ENCODE measurements around the gene AGK. TPM values are rescaled to one million over a fixed set of nuclear protein-coding genes. Genes with fewer than 3 reads are reported as not detected.

Gene AGK
- total RNA-seq, 6 experiments from 2014 or later: 14.7 to 18.0 (median 16.1) TPM

- no peaks in the 10 kb centered on the region for H3K9me3 Mint-ChIP-seq
- no peaks in the 10 kb centered on the region for H3K27me3 Mint-ChIP-seq (ENCODE audit: insufficient read depth)
- H3K36me3 Mint-ChIP-seq (ENCODE audit: low read depth): no peaks in the 10 kb centered on the region; the same call in 1 of the 2 replicates
- peak; percentile 47 for DNase-seq
- H3K27ac Mint-ChIP-seq: no peak overlapping the region
- TF ChIP-seq CTCF (IDR thresholded peaks at IDR 0.05): peak; percentile 80
- no peak overlapping the region for H3K4me3 Mint-ChIP-seq
- H3K4me1 Mint-ChIP-seq (ENCODE audit: low read depth): peaks cover 6% of the 10 kb centered on the region
These were observed 103.3 kb downstream of the AGK start for GRCh38 chr7:141654551-141654950.

- H3K9me3 Mint-ChIP-seq: no peaks in the 10 kb centered on the region
These were observed 108.3 kb downstream of the AGK start for GRCh38 chr7:141659501-141659900.

DNA sequence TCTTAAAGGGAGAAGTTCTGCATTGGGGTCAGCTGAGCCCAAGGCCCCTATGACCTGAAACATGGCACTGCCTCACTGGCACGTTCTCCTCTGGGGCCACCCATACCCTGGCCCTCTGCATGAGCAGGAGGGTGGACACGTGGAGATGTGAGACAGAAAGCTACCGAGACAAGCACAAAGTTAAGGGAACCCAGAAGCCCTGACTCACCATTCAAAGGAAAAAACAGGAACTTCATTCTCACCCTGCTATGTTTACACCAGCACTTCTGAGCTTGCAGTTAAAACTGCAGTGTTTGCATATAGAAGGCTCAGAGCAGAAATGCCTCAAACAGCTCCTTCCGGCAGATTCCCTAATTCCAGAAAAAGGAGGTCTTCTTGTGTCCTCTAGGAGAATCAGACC is 109.0 kb downstream of the AGK start:
- no peak for DNase-seq
- Mint-ChIP-seq H3K36me3 (ENCODE audit: low read depth) (0 out of 2 replicates have a peak, but pooled peaks cover 4% of the 10 kb centered on the region), H3K4me1 (ENCODE audit: low read depth) (no peaks in the 10 kb centered on the region), H3K27ac (no peak overlapping the region), H3K4me3 (no peak overlapping the region), H3K27me3 (ENCODE audit: insufficient read depth) (no peaks in the 10 kb centered on the region), H3K9me3 (no peaks in the 10 kb centered on the region)
- no peak for TF ChIP-seq CTCF (IDR thresholded peaks at IDR 0.05)

More at GRCh38 chr7:141659501-141659900, 108.3 kb downstream of the AGK start:
- no peak overlapping the region for H3K4me3 Mint-ChIP-seq
- no peaks in the 10 kb centered on the region for H3K27me3 Mint-ChIP-seq (ENCODE audit: insufficient read depth)
- H3K4me1 Mint-ChIP-seq (ENCODE audit: low read depth): no peaks in the 10 kb centered on the region
- H3K27ac Mint-ChIP-seq: no peak overlapping the region
- no peak for TF ChIP-seq CTCF (IDR thresholded peaks at IDR 0.05)
- DNase-seq: no peak
- 0 out of 2 replicates have a peak, but pooled peaks cover 4% of the 10 kb centered on the region for H3K36me3 Mint-ChIP-seq (ENCODE audit: low read depth)

- H3K27me3 Mint-ChIP-seq (ENCODE audit: insufficient read depth): no peaks in the 10 kb centered on the region
- no peaks in the 10 kb centered on the region for H3K9me3 Mint-ChIP-seq
- 0 out of 2 replicates have a peak, but pooled peaks cover 4% of the 10 kb centered on the region for H3K36me3 Mint-ChIP-seq (ENCODE audit: low read depth)
- no peak for DNase-seq
- no peak overlapping the region for H3K4me3 Mint-ChIP-seq
- H3K4me1 Mint-ChIP-seq (ENCODE audit: low read depth): no peaks in the 10 kb centered on the region
- no peak for TF ChIP-seq CTCF (IDR thresholded peaks at IDR 0.05)
- H3K27ac Mint-ChIP-seq: no peak overlapping the region
These were observed 112.1 kb downstream of the AGK start for GRCh38 chr7:141663081-141663849.

DNA sequence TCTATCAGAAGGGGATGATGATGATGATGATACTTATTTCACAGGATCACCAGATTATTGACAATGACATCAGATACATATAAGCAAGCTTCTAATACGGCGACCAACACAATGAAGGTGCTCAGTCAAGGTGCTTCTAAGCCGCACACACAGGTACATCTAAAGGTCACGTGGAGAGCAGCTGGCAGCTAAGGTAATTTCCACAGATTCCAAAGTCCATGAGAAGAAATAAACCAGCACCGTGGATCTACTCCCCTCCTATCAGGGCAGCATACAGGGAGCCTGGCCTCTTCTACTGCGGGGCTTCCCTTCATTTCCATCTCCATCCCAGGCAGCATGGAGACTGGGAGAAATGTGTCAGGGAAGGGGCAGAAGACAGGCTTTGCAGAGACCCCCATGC is 113.2 kb downstream of the AGK start:
- Mint-ChIP-seq H3K27me3 (ENCODE audit: insufficient read depth) (no peaks in the 10 kb centered on the region), H3K4me3 (no peak overlapping the region), H3K36me3 (ENCODE audit: low read depth) (0 out of 2 replicates have a peak, but pooled peaks cover 4% of the 10 kb centered on the region), H3K27ac (no peak overlapping the region), H3K4me1 (ENCODE audit: low read depth) (no peaks in the 10 kb centered on the region), H3K9me3 (no peaks in the 10 kb centered on the region)
- TF ChIP-seq CTCF (IDR thresholded peaks at IDR 0.05): no peak
- no peak for DNase-seq

Data from HFFc6 (cell line).